ENCODE data around the gene SESTD1.

Gene SESTD1

GRCh38 chr2:179172894-179173293 is 91.7 kb downstream of the SESTD1 start:
- H3K9me3 ChIP-seq (ENCODE audit: low read length), result no peaks in the 10 kb centered on the region
- H3K27me3 ChIP-seq (ENCODE audit: insufficient read depth, low read length), result no peaks in the 10 kb centered on the region
- no peaks in the 10 kb centered on the region for H3K79me2 ChIP-seq (ENCODE audit: insufficient read depth, low read length)
- no peak overlapping the region for H3K4me2 ChIP-seq (ENCODE audit: low read length)
- H3K36me3 ChIP-seq (ENCODE audit: insufficient read depth, low read length), result peaks cover 4% of the 10 kb centered on the region; the same call in 1 of the 2 replicates
- no peak overlapping the region for H3K27ac ChIP-seq (ENCODE audit: low read depth, low read length, poor library complexity, severe bottlenecking)
- TF ChIP-seq CTCF (IDR thresholded peaks at IDR 0.05; ENCODE audit: low read length), result no peak
- no peak for TF ChIP-seq EZH2 (IDR thresholded peaks at IDR 0.05; ENCODE audit: borderline replicate concordance, low read length)
- peaks cover 14% of the 10 kb centered on the region for H3K4me1 ChIP-seq (ENCODE audit: insufficient read depth, low read length, severe bottlenecking)
- no peak overlapping the region for H3K9ac ChIP-seq (ENCODE audit: low read length)
- no peaks in the 10 kb centered on the region for H4K20me1 ChIP-seq (ENCODE audit: insufficient read depth, low read length)
- no peak overlapping the region for H2AFZ ChIP-seq (ENCODE audit: low read length)
- H3F3A ChIP-seq (ENCODE audit: insufficient read depth, low read length), result no peaks in the 10 kb centered on the region
- H3K4me3 ChIP-seq (ENCODE audit: low read depth, low read length, poor library complexity, severe bottlenecking), result no peak overlapping the region
- H3K9me2 ChIP-seq (ENCODE audit: low read depth, low read length), result no peaks in the 10 kb centered on the region

- H3K4me2 ChIP-seq (ENCODE audit: low read length), result no peak overlapping the region; the same call in 1 of the 2 replicates
- H3K79me2 ChIP-seq (ENCODE audit: insufficient read depth, low read length), result no peaks in the 10 kb centered on the region
- peaks cover 4% of the 10 kb centered on the region; the same call in 1 of the 2 replicates for H3K36me3 ChIP-seq (ENCODE audit: insufficient read depth, low read length)
- H3K27ac ChIP-seq (ENCODE audit: low read depth, low read length, poor library complexity, severe bottlenecking), result no peak overlapping the region
- no peaks in the 10 kb centered on the region for H3K9me3 ChIP-seq (ENCODE audit: low read length)
- no peaks in the 10 kb centered on the region for H3K9me2 ChIP-seq (ENCODE audit: low read depth, low read length)
- TF ChIP-seq CTCF (IDR thresholded peaks at IDR 0.05; ENCODE audit: low read length), result no peak
- TF ChIP-seq EZH2 (IDR thresholded peaks at IDR 0.05; ENCODE audit: borderline replicate concordance, low read length), result no peak
- no peak overlapping the region for H3K9ac ChIP-seq (ENCODE audit: low read length)
- no peak overlapping the region for H2AFZ ChIP-seq (ENCODE audit: low read length)
- H3K27me3 ChIP-seq (ENCODE audit: insufficient read depth, low read length), result no peaks in the 10 kb centered on the region
- H3F3A ChIP-seq (ENCODE audit: insufficient read depth, low read length), result no peaks in the 10 kb centered on the region
- H3K4me1 ChIP-seq (ENCODE audit: insufficient read depth, low read length, severe bottlenecking), result peaks cover 14% of the 10 kb centered on the region
- H4K20me1 ChIP-seq (ENCODE audit: insufficient read depth, low read length), result no peaks in the 10 kb centered on the region
- H3K4me3 ChIP-seq (ENCODE audit: low read depth, low read length, poor library complexity, severe bottlenecking), result no peak overlapping the region
Observed at GRCh38 chr2:179171371-179171770, 93.3 kb downstream of the SESTD1 start.

DNA sequence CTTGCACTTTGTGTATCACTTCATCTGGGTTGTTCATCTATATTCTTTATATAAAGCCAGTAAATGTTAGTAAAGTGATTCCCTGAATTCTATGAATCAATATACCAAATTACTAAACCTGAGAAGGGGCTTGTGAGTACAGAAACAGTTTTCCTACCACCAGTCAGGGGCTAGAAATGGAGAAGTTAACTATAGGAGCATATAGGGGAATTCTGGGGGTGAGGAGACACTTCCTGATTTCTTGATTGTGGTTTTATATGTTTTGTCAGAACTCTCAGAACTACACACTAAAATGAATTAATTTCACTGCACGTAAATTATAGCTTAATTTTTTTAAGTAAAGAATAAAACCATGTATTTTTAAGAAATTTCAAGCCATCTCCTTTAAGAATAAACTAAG is 93.7 kb downstream of the SESTD1 start:
- Histone ChIP-seq H3K9ac (ENCODE audit: low read length) (no peak overlapping the region), H3K27me3 (ENCODE audit: insufficient read depth, low read length) (no peaks in the 10 kb centered on the region), H3K9me3 (ENCODE audit: low read length) (no peaks in the 10 kb centered on the region), H3F3A (ENCODE audit: insufficient read depth, low read length) (no peaks in the 10 kb centered on the region), H3K36me3 (ENCODE audit: insufficient read depth, low read length) (peaks cover 4% of the 10 kb centered on the region; the same call in 1 of the 2 replicates), H3K4me3 (ENCODE audit: low read depth, low read length, poor library complexity, severe bottlenecking) (no peak overlapping the region), H4K20me1 (ENCODE audit: insufficient read depth, low read length) (no peaks in the 10 kb centered on the region), H2AFZ (ENCODE audit: low read length) (no peak overlapping the region), H3K4me1 (ENCODE audit: insufficient read depth, low read length, severe bottlenecking) (peaks cover 14% of the 10 kb centered on the region), H3K4me2 (ENCODE audit: low read length) (no peak overlapping the region; the same call in 1 of the 2 replicates), H3K27ac (ENCODE audit: low read depth, low read length, poor library complexity, severe bottlenecking) (no peak overlapping the region), H3K9me2 (ENCODE audit: low read depth, low read length) (no peaks in the 10 kb centered on the region), H3K79me2 (ENCODE audit: insufficient read depth, low read length) (no peaks in the 10 kb centered on the region)
- no peak for TF ChIP-seq CTCF (IDR thresholded peaks at IDR 0.05; ENCODE audit: low read length)
- TF ChIP-seq EZH2 (IDR thresholded peaks at IDR 0.05; ENCODE audit: borderline replicate concordance, low read length), result no peak

Measured in OCI-LY1 (cell line).